ENCODE data around the gene SEH1L. TPM values are rescaled to one million over a fixed set of nuclear protein-coding genes. Genes with fewer than 3 reads are reported as not detected.

The SEH1L gene
- polyA plus RNA-seq, 2 of the 4 experiments (the other 2 are of a cell fraction) = 31.6 to 63.1 TPM

- POLR2A ChIA-PET = interaction anchor here (0.9 kb wide), 1 partner anchor 28 kb away, joined by 5 read pairs; the partner anchor contains the start of gene PTPN2
- Histone ChIP-seq H3K4me2 (no peak overlapping the region), H3K9me3 (no peaks in the 10 kb centered on the region), H3K4me3 (no peak overlapping the region), H3K4me1 (no peaks in the 10 kb centered on the region), H3K27ac (no peak overlapping the region)
- FAIRE-seq = no peak
- DNase-seq (ENCODE audit: low read depth in 1 of 2, low spot score in 1 of 2) = no peak
- CTCF ChIA-PET = no interaction called here
- ATAC-seq = no peak
- WGBS (ENCODE audit: missing lambda C conversion rate) = 89% methylated on average over 32 of the region's 75 CpGs
- no peak for TF ChIP-seq SMC3 (IDR thresholded peaks at IDR 0.05)
- TF ChIP-seq HOXA7 (CRISPR knock-in tag; IDR thresholded peaks at IDR 0.05) = no peak
- TF ChIP-seq NFE2L2 (conservative IDR thresholded peaks at IDR 0.05; ENCODE audit: low read length) = no peak
- TF ChIP-seq ELK1 (IDR thresholded peaks at IDR 0.05; ENCODE audit: low read depth, low read length) = no peak
- no peak for TF ChIP-seq RCOR1 (IDR thresholded peaks at IDR 0.05; ENCODE audit: low read depth, low read length)
- no peak for TF ChIP-seq E2F6 (IDR thresholded peaks at IDR 0.05; ENCODE audit: borderline replicate concordance, low read depth)
Measured at GRCh38 chr18:12911929-12912703, 35.7 kb upstream of the SEH1L start.

GRCh38 chr18:12921178-12921577 is 26.6 kb upstream of the SEH1L start:
- 51% methylated on average over 7 of the region's 7 CpGs for WGBS (ENCODE audit: missing lambda C conversion rate)
- TF ChIP-seq RAD21 (conservative IDR thresholded peaks at IDR 0.05 in 1 of 2, IDR thresholded peaks at IDR 0.05 in 1 of 2) (no peak), HES2 (IDR thresholded peaks at IDR 0.05) (no peak), BCL3 (IDR thresholded peaks at IDR 0.05) (no peak), ZC3H11A (IDR thresholded peaks at IDR 0.05) (no peak), HOXA7 (CRISPR knock-in tag; IDR thresholded peaks at IDR 0.05) (no peak)
- TF ChIP-seq, protein P1, sequence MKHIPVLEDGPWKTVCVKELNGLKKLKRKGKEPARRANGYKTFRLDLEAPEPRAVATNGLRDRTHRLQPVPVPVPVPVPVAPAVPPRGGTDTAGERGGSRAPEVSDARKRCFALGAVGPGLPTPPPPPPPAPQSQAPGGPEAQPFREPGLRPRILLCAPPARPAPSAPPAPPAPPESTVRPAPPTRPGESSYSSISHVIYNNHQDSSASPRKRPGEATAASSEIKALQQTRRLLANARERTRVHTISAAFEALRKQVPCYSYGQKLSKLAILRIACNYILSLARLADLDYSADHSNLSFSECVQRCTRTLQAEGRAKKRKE (CRISPR knock-in tag; IDR thresholded peaks at IDR 0.05; ENCODE audit: low read depth) = no peak
- DNase-seq (ENCODE audit: low read depth in 1 of 2, low spot score in 1 of 2) (no peak), ATAC-seq (no peak), FAIRE-seq (no peak)
- Histone ChIP-seq H3K4me1 (no peaks in the 10 kb centered on the region), H3K27ac (no peak overlapping the region), H3K4me3 (no peak overlapping the region), H3K4me2 (no peak overlapping the region), H3K9me3 (no peaks in the 10 kb centered on the region)
- ChIA-PET CTCF (interaction anchor here (0.6 to 5.1 kb wide), 4 partner anchors 13 to 194 kb away, joined by 3 to 39 read pairs (median 7); no protein-coding TSS in a partner anchor), POLR2A (no interaction called here)

GRCh38 chr18:12922266-12922665 is 25.5 kb upstream of the SEH1L start:
- CTCF ChIA-PET = interaction anchor here (0.8 to 5.1 kb wide), 4 partner anchors 12 to 195 kb away, joined by 3 to 39 read pairs (median 7); no protein-coding TSS in a partner anchor
- H3K27ac ChIP-seq = no peak overlapping the region
- FAIRE-seq (no peak), DNase-seq (ENCODE audit: low read depth in 1 of 2, low spot score in 1 of 2) (no peak), ATAC-seq (no peak)
- H3K4me3 ChIP-seq = no peak overlapping the region
- H3K4me1 ChIP-seq = no peaks in the 10 kb centered on the region
- H3K9me3 ChIP-seq = no peaks in the 10 kb centered on the region
- H3K4me2 ChIP-seq = no peak overlapping the region
- 22% methylated on average over 1 of the region's 1 CpG for whole genome bisulfite sequencing (ENCODE audit: missing lambda C conversion rate)
- POLR2A ChIA-PET = no interaction called here
- TF ChIP-seq E2F6 (IDR thresholded peaks at IDR 0.05; ENCODE audit: borderline replicate concordance, low read depth) (no peak), FOXS1 (CRISPR knock-in tag; IDR thresholded peaks at IDR 0.05) (no peak), PBX3 (IDR thresholded peaks at IDR 0.05) (no peak), ELK1 (IDR thresholded peaks at IDR 0.05; ENCODE audit: low read depth, low read length) (no peak), EP300 (IDR thresholded peaks at IDR 0.05) (no peak), REST (IDR thresholded peaks at IDR 0.05) (no peak), BHLHE40 (IDR thresholded peaks at IDR 0.05; ENCODE audit: low read depth, low read length) (no peak), KDM5A (IDR thresholded peaks at IDR 0.05) (no peak), JUNB (IDR thresholded peaks at IDR 0.05) (no peak)
- TF ChIP-seq, protein P1 (CRISPR knock-in tag; IDR thresholded peaks at IDR 0.05; ENCODE audit: low read depth) = no peak
